HG03460 (cell line): ENCODE measurements around the gene MTCL1.

Experiments used
- ATAC-seq: cut with Tn5 transposase; IDR thresholded peaks from one replicate; pipeline ENCODE4 v1.9.1; 2021; ENCODE audit not compliant: unreplicated experiment

The MTCL1 gene

DNA sequence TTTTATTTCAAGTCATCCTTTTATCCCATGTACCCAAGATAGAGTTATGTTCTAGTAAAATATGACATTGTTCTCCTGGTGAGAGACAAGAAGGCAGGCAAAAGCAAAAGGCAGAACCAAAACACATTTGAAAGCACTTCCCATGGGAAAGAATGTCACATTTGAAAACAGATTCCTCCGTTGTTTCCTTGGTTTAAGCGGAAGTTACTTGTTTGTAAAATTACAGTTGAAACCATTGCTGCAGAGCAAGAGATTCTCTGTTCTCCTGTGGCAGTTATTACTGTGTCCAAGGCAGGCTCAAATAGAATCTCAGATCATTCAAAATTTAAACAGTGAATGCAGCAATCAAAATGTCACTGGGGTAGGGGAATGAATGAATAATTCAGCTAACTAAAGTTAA lies 149.6 kb downstream of the MTCL1 start:
- no peak for ATAC-seq

DNA sequence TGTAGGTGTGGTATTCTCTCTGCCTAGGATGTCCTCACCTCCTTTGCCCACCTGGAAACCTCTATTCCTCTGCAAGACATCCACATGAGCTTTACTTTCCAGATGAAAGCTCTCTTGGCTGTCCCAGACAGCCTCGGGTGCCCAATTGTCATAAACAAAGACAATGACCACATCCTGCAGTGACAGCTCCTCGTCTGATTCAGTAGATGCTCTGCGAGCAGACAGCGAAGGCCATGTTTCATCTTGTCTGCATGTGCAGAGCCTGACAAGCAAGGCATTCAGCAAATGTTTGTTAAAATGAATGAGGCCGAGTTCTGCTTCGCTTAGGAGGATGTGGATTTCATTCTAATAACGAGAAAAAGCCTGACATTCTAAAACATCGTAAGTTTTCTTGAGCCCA lies 150.9 kb downstream of the MTCL1 start:
- no peak for ATAC-seq

DNA sequence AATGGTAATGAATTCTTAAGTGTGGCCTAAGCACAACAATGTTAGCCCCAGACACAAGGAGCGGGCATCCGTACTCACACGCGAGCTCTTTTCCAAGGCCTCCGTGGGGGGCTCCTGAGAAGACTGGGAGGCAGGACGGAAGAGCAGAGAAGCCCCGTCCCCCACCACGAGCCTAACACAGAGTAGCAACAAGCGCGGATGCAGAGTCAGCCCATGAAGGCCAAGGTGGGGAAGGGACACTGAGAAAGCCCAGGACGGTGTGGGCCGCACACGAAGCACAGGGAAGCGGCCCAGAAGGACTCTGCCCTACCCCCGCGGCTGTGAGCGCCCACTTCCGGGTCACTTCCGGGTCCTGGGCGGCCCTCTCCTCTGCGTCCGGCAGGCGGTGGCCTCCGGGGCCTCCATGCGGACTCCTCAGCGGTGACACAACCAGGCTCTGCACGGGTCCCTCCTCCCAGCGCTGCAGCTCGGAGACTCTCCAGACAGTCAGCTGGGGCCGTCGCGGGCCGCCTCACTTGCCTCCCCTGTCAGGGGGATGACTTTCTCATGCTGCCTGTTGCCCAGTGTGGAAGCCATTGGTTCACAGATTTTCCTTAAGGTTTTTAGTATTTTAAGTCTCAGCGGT lies 151.5 kb downstream of the MTCL1 start:
- no peak for ATAC-seq

DNA sequence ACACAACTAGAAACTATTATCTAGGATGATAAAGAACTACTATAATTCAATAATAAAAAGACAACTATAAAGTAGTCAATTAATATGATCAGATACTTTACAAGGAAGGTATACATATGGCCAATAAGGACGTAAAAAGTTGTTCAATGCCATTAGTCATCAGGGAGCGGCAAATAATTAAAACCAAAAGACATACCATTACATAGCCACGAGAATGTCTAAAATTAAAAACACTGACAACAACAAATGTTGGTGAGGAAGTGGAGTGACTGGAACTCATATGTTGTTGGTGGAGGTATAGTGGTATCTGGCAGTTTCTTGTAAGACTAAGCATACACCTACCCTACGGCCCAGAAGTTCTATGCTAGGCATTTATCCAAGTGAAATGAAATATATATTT lies 152.4 kb downstream of the MTCL1 start:
- no peak for ATAC-seq

DNA sequence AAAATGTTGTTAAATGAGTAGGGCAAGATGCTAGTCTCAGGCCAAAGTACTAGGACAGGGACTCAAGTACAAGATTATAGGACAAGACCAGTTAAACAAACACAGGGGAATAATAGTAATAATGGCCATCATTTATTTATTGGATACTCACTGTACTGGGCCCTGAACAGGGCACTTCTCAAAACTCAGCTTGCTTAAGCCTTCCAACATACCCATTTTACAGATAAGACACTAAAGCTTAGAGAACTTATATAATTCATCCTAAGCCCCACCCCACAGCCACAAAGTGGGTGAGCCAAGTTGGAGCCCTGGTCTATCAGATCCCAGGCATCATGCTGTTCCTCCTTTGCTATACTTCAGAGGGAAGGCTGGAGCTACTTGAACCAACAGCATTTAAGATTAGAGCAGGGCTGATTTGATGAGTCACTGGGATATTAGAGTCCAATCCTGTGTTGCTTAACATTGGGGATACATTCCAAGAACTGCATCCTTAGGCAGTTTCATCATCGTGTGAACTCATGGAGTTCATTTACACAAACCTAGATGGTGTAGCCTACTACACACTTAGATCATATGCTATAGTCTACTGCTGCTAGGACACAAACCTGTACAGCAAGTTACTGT lies 153.6 kb downstream of the MTCL1 start:
- no peak for ATAC-seq

DNA sequence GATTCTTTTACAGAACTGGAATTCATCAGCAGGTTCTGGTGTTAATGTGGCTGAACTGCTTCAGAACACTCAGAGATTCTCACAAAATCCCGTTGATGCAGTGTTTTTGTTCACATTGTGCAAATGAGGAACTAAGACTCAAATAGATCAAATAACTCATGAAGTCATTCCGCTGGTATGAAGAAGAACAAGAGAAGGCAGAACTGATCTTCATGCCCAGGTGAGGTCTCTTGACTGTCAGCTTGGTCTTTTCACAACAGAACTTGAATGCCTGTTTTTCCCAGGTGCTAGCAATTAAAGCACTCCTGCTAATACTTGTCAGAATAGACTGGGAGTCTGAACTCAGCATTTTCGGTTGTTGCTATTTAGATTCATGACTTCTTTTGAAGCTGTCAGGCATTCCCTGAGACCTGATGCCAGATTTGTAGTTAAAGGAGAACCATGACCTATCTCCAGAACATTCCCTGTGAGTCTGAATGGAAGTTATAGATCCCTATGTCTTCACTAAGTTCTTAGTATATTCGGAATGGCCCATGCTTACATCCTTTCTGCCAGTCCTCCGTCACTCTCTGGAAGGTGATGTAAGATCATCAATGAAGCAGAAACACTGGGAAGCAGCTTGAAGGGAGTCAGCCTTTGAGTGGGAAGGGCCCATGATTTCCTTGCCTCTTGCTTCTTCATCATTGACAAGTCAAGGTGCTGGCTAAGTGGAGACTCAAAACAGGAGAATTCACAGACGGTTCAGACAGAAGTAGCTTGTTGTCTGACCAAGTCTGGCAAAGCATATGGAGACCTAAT lies 155.7 kb downstream of the MTCL1 start:
- ATAC-seq, result no peak

DNA sequence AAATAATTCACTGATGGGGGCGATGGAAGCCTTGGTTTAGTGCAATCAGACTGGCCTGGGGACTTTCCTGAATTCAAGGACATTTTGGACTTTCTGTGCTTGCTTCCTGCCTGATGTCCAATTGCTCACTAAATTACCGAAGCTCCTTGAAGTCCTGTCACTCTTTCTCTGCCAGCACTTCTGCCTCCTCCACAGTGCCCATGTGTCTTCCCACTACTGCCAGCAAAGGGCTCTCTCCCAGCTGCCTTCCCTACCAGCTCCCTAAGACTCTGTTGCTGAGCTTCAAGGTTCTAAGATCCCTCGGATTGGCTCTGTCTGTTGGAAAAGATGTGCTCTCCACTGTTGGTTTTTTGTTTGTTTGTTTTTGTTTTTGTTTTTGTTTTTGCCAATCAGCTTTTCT lies 158.1 kb downstream of the MTCL1 start:
- no peak for ATAC-seq

DNA sequence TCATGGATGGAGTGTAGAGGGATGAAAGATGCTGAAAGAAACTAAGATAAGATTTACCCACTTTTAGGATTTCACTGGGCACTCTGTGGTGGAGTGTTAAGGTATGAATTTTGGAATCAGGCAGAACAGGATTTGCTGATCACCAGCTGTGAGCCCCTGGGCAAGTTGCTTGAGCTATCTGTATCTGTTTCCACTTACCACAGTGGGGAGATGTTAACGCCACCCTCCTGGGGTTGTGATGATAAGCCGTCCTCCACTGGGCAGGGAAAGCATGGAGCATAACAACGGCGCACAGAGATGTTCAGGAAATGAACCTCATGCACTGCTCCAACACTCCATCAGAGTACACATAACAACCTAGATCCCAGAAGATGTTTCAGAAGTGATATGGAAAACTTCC lies 160.6 kb downstream of the MTCL1 start:
- no peak for ATAC-seq

DNA sequence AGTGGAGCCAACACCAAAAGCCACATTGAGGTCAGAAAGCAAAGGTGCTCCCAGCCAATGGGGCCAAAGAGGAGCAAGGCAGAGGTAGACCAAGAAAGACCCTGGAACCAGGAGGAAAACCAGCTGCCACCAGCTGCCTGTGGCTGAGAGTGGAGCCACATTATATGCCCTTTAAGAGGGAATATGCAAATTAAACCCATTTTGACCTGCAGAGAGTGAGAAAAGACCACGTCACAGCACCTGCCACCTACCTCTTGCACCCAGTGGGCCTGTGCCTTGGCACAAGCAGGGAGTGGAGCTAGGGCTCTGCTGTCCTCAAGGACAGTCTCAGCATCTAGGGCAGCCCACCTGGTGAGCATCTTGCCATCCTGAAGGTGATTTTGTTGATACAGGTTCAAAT lies 161.3 kb downstream of the MTCL1 start:
- no peak for ATAC-seq

DNA sequence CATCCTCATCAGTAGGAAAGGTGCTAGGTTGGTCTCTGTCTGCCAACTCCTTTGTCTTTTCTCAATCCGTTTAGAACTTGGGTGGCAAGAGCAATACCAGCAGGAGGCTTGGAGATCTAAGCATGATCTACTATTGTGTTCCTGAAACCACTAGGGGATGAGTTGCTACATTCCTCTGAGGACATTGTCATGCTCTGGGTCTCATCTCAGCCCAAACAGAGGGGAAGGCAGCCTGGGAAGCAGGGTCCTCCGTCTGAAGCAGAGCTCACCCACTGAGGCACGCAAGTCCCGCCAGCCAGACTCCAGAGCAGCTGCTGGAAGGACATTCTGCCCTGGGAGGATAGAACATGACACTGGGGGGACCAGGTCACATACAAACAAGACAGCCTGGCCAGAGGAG lies 162.9 kb downstream of the MTCL1 start:
- ATAC-seq, result no peak

DNA sequence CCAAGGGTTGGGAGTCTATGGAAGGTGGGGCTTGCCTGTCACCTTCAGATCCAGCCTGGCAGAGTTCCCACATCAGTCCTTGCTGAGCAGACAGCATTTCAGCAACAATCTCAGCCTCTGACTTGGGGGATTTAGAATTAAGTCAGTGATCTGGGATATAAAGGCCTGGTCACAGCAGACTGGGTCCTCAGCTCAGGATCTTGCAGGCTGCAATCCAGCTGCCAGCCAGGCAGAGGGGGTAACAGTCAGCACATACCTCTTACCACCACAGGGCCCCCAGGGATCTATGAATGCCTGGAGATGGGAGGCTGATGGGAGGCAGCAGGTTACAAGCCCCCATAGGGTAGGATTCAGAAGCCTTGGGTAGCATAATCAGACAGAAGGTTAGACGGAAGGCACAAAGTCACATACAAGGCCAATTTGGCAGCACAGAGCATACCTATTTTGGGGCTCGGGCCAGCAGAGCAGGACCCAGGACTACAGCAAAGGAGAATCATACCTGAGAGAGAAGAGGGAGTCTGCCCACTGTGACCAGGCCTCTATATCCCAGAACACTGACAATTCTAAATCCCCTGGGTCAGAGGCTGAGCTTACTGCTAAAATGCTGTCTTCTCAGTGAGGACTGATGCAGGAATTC lies 163.5 kb downstream of the MTCL1 start:
- no peak for ATAC-seq

DNA sequence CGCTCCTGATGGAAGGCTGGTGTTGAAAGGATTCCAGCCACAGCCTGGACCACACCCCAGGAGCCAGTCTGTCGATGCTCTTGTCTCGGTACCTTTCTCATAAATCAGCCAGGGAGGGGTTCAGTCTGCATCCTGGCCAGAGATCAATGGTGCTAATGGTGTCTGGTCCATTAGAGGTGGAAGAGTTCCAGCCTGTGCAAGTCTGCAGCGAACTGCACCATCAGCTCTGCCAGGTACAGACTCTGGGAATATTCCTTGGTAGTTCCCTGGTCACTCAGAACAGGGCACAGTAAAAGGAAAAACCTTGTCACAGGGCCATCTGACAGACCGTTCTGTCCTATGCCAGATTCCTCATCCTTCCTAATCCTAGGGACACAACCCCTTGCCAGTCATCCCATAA lies 164.3 kb downstream of the MTCL1 start:
- no peak for ATAC-seq

DNA sequence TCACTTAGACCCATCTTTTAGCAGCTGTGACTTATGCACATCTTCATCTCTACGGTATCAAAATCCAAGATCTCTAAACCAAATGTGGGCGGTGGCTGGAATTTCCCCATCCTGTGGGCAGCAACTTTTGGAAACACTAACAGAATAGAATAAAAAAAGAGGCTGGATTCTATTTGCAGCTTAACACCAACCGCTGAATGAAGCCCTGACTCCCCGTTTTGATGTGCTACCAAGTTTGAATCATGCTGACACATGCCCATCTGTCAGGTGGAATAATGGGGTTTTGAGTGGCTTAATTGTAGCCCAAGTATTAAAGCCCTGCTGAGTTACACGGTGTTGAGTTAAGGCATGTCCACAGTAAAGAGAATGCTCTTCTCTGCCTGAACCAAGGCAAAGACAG lies 165.2 kb downstream of the MTCL1 start:
- ATAC-seq, result no peak

DNA sequence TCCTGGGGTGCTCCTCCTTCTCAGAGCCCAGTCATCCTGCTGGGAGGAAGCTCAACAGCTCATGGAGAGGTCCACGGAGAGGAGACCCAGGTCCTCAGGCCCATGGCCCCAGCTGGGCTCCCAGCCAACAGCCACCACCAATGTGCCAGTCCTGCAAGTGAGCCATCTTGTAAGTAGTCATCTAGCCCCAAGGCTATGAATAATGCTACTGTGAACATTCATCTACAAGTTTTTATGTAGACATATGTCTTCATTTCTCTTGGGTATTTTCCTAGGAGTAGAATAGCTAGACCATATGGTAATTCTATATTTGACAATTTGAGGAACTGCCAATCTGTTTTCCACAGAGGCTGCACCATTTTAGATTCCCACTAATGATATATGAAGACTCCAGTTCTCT lies 166.1 kb downstream of the MTCL1 start:
- ATAC-seq, result no peak

DNA sequence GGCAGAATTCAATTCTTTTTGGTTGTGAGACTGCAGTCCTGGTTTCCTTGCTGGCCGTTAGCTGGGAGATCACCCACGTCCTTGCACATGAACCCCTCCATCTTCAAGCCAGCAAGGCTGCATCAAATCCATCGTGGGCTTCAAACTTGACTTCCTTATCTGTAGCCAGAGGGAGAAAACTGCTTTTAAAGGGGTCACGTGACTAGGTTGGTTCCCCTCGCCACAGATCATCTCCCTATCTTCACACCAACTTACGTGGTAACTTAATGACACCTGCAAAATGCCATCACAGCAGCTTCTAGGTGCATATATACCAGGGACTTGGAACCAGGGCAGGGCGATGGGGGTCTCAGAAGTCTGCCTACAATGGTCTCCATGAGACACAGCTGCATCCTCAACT lies 169.5 kb downstream of the MTCL1 start:
- no peak for ATAC-seq

DNA sequence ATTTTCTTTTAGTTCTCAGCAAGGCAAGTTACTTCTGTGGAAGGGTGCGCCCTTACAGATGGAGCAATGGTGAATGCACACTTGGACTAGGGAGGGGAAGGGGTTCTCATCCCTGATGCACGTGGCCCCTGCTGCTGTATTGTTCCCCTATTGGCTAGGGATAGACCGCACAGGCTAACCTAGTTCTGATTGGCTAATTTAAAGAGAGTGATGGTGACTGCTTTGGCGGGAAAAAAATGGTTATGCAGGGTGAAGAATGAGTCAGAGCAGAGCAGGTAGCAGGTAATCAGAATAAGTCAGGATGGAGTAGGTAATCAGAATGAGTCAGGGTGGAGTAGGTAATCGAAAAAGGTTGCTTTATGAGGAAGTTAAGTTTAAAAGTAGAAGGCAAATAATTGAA lies 171.5 kb downstream of the MTCL1 start:
- no peak for ATAC-seq

DNA sequence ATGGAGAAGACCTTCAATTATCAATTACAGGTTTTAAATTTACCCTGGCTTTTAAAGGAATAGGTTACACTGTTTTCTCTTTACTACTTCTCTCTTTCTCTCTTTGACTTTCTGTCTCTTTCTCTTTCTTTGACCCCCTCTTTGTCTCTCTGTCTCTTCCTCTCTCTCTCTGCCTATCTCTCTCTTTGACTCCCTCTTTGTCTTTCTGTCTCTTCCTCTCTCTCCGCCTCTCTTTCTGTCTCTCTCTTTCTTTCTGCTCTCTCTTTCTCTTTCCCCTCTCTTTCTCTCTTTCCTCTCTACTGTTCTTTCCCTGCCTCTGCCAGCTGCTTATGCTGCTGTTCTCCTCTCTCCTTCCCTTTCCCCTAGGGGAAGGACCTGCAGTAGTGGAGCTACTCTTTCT lies 175.7 kb downstream of the MTCL1 start:
- ATAC-seq, result no peak
